HepG2 (cell line): ENCODE results near the gene TUBB. TPM values are rescaled to one million over a fixed set of nuclear protein-coding genes. Genes with fewer than 3 reads are reported as not detected.

Experiments used
- ATF7 ChIP-seq, 2 experiments: fragments of 450-650 bp in 1 of 2; sonication (generic) in 1 of 2; formaldehyde crosslinking in 1 of 2; IDR thresholded peaks; 2 replicates each; pipeline versions ENCODE4 v1.4.0 to v1.6.1; 2016 to 2020; ENCODE audit warnings: antibody characterized with exemption in 1 of 2, mild to moderate bottlenecking in 1 of 2, missing genetic modification reagents in 1 of 2
- BCLAF1 ChIP-seq: fragments of 450-650 bp; IDR thresholded peaks from 2 replicates; pipeline ENCODE4 v1.6.1; 2017; ENCODE audit warnings: mild to moderate bottlenecking
- CERS6 ChIP-seq: sonication (generic); formaldehyde crosslinking; IDR thresholded peaks from 2 replicates; pipeline ENCODE4 v1.5.0; 2020; ENCODE audit warnings: missing genetic modification reagents
- FUBP1 ChIP-seq: sonication (generic); formaldehyde crosslinking; IDR thresholded peaks from 2 replicates; pipeline ENCODE4 v1.5.1; 2020; ENCODE audit warnings: missing genetic modification reagents, mild to moderate bottlenecking, borderline replicate concordance
- HDAC2 ChIP-seq: sonication (generic); formaldehyde crosslinking; IDR thresholded peaks from 2 replicates; pipeline ENCODE4 v1.4.0; 2020; ENCODE audit warnings: missing genetic modification reagents
- KDM3A ChIP-seq: IDR thresholded peaks from 2 replicates; pipeline ENCODE4 v1.6.1; 2018; ENCODE audit warnings: low read depth, missing compliant biosample characterization
- MIXL1 ChIP-seq: IDR thresholded peaks from 2 replicates; pipeline ENCODE4 v1.6.1; 2016
- MLX ChIP-seq: IDR thresholded peaks from 2 replicates; pipeline ENCODE4 v1.6.1; 2016
- MXD1 ChIP-seq: sonication (generic); formaldehyde crosslinking; IDR thresholded peaks from 2 replicates; pipeline ENCODE4 v1.4.0; 2020; ENCODE audit warnings: mild to moderate bottlenecking, missing genetic modification reagents
- RBM39 ChIP-seq: fragments of 200-400 bp; formaldehyde crosslinking; IDR thresholded peaks from one replicate; pipeline ENCODE4 v1.6.1; 2018; ENCODE audit warnings: antibody characterized with exemption, mild to moderate bottlenecking, low read depth, low read length; ENCODE audit not compliant: poor library complexity, severe bottlenecking
- STAT5B ChIP-seq: sonication (generic); formaldehyde crosslinking; IDR thresholded peaks from 2 replicates; pipeline ENCODE4 v1.4.0; 2020; ENCODE audit warnings: missing genetic modification reagents
- TEF ChIP-seq: sonication (generic); formaldehyde crosslinking; IDR thresholded peaks from 2 replicates; pipeline ENCODE4 v1.5.0; 2020; ENCODE audit warnings: missing genetic modification reagents
- ZKSCAN5 ChIP-seq: sonication (generic); formaldehyde crosslinking; IDR thresholded peaks from 2 replicates; pipeline ENCODE4 v1.5.1; 2020; ENCODE audit warnings: mild to moderate bottlenecking, missing genetic modification reagents
- ZNF138 ChIP-seq: sonication (generic); formaldehyde crosslinking; IDR thresholded peaks from 2 replicates; pipeline ENCODE4 v1.5.0; 2020; ENCODE audit warnings: mild to moderate bottlenecking, low read depth, missing genetic modification reagents
- ZNF333 ChIP-seq: sonication (generic); formaldehyde crosslinking; IDR thresholded peaks from 2 replicates; pipeline ENCODE4 v1.4.0; 2020; ENCODE audit warnings: mild to moderate bottlenecking, missing genetic modification reagents, borderline replicate concordance
- ZNF543 ChIP-seq: sonication (generic); formaldehyde crosslinking; IDR thresholded peaks from 2 replicates; pipeline ENCODE4 v1.4.0; 2020; ENCODE audit warnings: mild to moderate bottlenecking, missing genetic modification reagents
- ZNF570 ChIP-seq: sonication (generic); formaldehyde crosslinking; IDR thresholded peaks from 2 replicates; pipeline ENCODE4 v1.4.0; 2020; ENCODE audit warnings: mild to moderate bottlenecking, missing genetic modification reagents, borderline replicate concordance
- ZNF652 ChIP-seq: IDR thresholded peaks from 2 replicates; pipeline ENCODE4 v1.6.1; 2016; ENCODE audit warnings: low read depth, borderline replicate concordance
- ZNF749 ChIP-seq: sonication (generic); formaldehyde crosslinking; IDR thresholded peaks from 2 replicates; pipeline ENCODE4 v1.8.0; 2022; ENCODE audit warnings: mild to moderate bottlenecking, missing genetic modification reagents, moderate library complexity, borderline replicate concordance
- polyA plus RNA-seq, 8 experiments: library from polyadenylated mRNA; depleted of rRNA in 3 of 8; stranded (reverse) in 7 of 8; unstranded in 1 of 8; fragments of >200 nt; fragmentation: Illumina TruSeq in 4 of 8; extraction: Trizol in 4 of 8; gene quantifications; 2 replicates each; pipeline versions ENCODE4 v1.2.1 to v1.2.3, GENCODE V29; 2011 to 2016; ENCODE audit warnings: low read depth in 4 of 8, missing spikeins in 1 of 8, mixed read lengths in 1 of 8; ENCODE audit not compliant: insufficient read depth in 1 of 8
- total RNA-seq, 5 experiments: library from RNA; depleted of rRNA; stranded (reverse); fragments of >200 nt; fragmentation: Illumina TruSeq; extraction: Trizol; gene quantifications; 2 replicates each; pipeline ENCODE4 v1.2.3, GENCODE V29; 2016; ENCODE audit warnings: low read depth in 1 of 5

The TUBB gene
- total and polyA plus RNA-seq, 2 of the 13 experiments (the other 11 are each of a cell fraction or from before 2014, with no cell fraction given), result 911 to 1,163 TPM

- TF ChIP-seq BCLAF1 (no peak), RBM39 (peak; percentile 54), MLX (peak; percentile 72), CERS6 (CRISPR knock-in tag) (no peak), ATF7 (IDR thresholded peaks at IDR 0.05) (no peak), ATF7 (CRISPR knock-in tag; IDR thresholded peaks at IDR 0.05) (peak; percentile 89), KDM3A (CRISPR knock-in tag) (peak; percentile 96), TEF (CRISPR knock-in tag) (no peak; the same call in 1 of the 2 replicates), MIXL1 (CRISPR knock-in tag) (peak; percentile 99), ZKSCAN5 (CRISPR knock-in tag) (no peak), ZNF570 (CRISPR knock-in tag) (0 out of 2 replicates have a peak, but pooled peaks have one; percentile 86), MXD1 (CRISPR knock-in tag) (peak; percentile 42), ZNF749 (CRISPR knock-in tag) (peak; percentile 40; the same call in 1 of the 2 replicates), ZNF333 (CRISPR knock-in tag) (peak; percentile 95; the same call in 1 of the 2 replicates), ZNF138 (CRISPR knock-in tag) (peak; percentile 83; the same call in 1 of the 2 replicates), HDAC2 (CRISPR knock-in tag) (peak; percentile 92), FUBP1 (0 out of 2 replicates have a peak, but pooled peaks have one; percentile 65), ZNF543 (CRISPR knock-in tag) (no peak; the same call in 1 of the 2 replicates), ZNF652 (0 out of 2 replicates have a peak, but pooled peaks have one; percentile 43), STAT5B (CRISPR knock-in tag) (peak; percentile 93)
These were observed 2.9 kb upstream of the TUBB start, which contains the start of gene MDC1 (continued) for GRCh38 chr6:30717129-30717844.
